GM21619 (cell line): ENCODE results near the gene MYH14.

Experiments used
- ATAC-seq: cut with Tn5 transposase; IDR thresholded peaks from one replicate; pipeline ENCODE4 v1.9.1; 2021; ENCODE audit not compliant: unreplicated experiment

MYH14 gene

DNA sequence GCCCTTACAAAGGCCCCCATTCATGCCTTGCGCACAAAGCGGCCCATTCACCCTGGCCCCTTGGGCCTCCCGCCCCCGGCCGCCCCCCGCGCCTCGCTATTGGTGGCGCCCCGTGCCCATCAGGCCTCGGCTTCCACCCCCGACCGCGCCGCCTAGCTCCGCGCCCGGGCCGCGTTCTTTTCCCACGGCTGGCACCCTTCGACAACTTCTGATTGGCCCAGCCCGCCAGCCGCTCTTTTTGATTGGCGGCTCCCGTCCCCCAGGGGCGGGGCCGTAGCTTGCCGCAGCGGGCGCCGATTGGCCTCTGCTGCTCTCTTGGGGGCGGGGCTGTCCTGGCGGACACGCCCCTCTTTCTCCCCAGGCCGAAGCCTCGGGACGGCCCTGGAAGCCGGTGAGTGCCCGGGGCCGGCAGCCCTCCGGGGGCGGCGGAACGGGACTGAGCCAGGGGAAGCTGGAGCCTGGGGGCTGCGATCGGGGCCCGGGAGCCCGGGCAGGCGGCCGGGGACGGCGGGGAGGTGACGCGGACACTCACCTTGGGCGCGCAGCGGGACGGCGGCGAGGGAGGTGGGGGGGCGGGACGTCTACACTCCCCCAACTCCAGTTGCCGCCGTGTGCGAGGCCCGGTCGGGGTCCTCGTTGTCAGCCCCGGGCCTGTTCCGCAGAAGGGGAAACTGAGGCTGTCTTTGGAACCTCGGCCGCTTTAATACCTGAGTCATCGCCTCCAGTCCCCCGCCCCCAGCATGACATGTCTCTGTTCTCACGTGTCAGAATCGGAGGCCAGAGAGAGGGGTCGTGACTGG is at the start of gene MYH14:
Gene MYH14, plus strand, starts transcription at position 342 of the 800 bp plus-strand sequence. CDS start 6,744 bp downstream, outside the sequence.
- no peak for ATAC-seq

- ATAC-seq, result no peak
These were observed 48.9 kb upstream of the MYH14 start for GRCh38 chr19:50154529-50154928.

GRCh38 chr19:50155520-50156109 is 47.8 kb upstream of the MYH14 start:
- ATAC-seq, result no peak

GRCh38 chr19:50158577-50158976 is 44.8 kb upstream of the MYH14 start:
- ATAC-seq, result no peak

DNA sequence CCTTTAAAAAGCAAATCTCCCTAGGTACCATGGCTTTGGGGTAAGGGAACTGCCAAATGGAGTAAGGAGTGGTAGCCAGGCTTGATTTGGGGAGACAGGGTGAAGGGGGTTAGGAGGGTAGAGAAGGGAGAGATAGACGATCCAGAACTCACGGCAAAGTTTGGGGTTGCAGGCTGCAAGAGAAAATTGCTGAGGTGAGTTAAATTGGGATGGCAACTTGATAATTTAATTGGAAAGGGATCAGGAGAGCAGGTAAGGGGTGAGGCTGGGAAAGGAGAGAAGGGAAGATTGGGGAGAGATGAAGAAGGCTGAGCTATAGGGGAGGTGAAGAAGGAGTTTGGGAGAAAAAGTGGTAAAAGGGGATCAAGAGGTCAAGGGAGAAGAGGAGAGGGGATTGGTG is 44.3 kb upstream of the MYH14 start:
- no peak for ATAC-seq

- ATAC-seq, result no peak
These were observed 40.4 kb upstream of the MYH14 start, which contains the start of gene IZUMO2 for GRCh38 chr19:50162988-50163387. TSS of gene IZUMO2 (minus strand) at chr19:50163281. CDS start at chr19:50163194, 87 bp downstream.

DNA sequence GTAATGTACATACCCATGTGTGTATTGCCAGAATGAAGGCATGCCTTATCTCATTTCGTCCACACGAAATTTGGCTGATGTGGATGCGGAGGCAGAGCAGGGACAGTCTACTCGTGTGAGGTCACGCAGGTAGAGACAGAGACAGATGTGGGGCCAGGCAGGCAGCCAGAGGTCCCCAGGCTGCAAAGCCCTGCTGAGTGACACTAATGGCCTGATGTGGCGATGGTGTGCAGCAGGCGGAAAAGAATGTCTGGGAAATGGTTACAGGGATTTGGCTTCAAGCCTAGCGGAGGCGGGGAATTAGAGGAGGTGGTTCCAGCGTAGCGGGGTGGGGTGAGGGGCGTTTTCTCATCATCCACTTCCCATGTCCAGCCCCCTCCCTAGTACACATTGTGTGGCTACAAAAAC is 36.1 kb upstream of the MYH14 start:
- ATAC-seq, result no peak

DNA sequence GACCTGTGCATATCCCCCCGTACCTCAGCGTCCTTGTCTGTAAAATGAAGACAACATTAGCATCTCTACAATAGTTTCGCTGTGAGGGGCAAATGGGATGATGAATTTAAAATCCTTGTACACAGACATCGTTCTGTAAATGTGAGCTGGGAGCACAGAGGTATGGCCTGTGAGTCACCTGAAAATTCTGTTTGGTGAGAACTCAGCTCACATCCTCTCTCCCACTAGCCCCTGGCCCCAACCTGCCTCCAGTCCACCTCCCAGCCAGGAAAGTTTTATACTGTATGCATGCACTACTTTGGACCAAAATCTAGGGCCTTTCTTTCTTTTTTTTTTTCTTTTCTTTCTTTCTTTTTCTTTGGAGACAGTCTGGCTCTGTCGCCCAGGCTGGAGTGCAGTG is 31.7 kb upstream of the MYH14 start:
- ATAC-seq, result no peak

GRCh38 chr19:50172726-50173125 is 30.7 kb upstream of the MYH14 start:
- no peak for ATAC-seq

DNA sequence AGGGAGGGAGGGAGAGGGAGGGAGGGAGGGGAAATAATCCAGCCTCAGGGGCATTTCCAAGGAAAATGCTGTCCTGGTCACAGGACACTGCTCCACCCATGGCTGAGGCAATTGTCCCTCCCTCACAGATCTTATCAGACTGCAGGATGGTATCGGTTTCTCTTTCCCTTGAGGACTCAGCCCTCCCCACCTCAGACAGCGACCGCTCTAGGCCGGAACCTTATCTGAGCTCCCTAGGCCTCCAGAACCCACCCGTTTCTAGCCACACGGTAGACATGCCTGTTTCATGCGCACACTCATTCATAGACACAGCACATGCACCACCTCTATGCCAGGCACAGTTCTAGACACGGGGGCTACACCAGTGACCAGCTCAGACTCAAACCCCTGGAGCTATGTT is 30.3 kb upstream of the MYH14 start:
- no peak for ATAC-seq

GRCh38 chr19:50174100-50174793 is 29.2 kb upstream of the MYH14 start:
- no peak for ATAC-seq

GRCh38 chr19:50175924-50176323 is 27.5 kb upstream of the MYH14 start:
- no peak for ATAC-seq

DNA sequence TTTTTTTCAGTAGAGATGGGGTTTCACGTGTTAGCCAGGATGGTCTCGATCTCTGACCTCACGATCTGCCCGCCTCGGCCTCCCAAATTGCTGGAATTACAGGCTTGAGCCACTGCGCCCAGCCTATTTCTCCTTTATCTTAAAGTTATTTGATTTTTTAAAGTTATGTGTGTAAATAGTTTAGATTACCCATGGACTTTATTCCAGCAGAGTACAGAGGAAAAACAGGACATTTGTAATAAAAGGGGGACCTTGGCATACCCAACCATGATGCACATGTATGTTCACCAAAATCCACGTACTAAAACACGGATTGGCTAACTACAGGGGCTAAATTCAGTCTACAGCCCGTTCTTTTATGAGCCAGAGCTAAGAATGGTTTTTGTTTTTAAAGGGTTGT is 26.6 kb upstream of the MYH14 start:
- no peak for ATAC-seq

DNA sequence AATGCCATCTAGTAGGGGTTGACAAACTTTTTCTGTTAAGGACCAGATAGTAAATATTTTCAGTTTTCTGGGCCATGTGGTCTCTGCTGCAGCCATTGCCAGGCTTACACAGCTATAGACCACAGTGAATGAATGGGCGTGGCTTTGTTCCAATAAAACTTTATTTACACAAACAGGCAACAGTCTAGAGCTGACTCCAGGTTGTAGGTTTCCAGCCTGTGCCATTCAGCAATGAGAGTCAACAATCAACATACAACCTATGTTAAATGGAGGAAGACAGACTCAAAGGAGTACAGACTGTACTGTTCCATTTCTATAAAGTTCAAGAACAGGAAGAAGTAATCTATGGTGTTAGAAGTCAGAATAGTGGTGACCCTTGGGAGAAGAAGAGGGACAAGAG is 25.1 kb upstream of the MYH14 start:
- ATAC-seq, result no peak

DNA sequence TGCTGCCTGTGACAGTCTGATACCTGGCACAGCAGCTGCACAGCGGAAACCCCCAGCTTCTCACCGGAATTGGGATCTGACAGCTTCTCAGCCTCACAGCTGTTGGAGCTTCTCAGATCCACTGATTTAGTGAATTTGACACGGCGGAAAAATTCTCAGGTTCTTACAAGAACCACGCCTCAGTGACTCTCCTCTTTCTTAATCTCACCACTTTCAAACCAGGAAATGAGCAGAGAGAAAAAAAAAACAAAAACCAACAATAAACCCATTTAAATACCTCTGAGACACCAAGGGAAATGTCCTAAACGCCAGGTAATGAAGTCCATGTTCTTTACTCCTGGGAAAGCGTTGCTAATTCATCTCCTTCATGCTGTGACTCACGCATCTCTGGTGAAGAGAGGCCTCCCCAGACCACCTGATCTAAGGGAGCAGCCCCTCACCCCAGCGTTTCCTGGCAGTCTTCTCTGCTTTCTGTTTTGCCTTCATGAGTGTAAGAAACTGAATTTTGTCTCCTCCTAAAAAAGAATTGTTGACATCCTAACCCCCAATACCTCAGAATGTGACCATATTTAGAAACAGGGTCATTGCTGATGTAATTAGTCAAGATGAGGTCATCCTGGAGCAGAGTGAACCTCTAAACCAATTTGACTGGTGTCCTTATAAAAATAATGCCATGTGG is 24.4 kb upstream of the MYH14 start:
- ATAC-seq, result no peak

DNA sequence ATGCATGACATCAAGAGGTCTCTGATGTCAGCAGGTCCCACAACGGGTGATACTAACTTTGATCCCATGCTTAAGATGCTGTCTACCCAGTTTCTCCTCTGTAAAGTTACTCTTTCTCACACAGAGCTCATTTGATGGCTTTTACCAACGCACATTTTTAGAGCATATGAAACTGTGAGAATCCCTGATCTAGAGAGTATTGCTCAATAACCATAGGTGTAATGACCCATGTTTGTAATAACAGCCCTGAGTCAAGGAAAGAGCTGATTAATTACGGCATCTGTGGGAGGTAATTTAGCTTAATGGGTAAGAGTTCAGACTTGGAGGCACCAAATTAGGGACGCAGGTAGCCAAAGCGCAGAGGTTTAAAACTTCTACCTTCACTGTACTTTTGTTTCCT is 22.3 kb upstream of the MYH14 start:
- no peak for ATAC-seq

GRCh38 chr19:50184196-50184595 is 19.2 kb upstream of the MYH14 start:
- ATAC-seq, result no peak

GRCh38 chr19:50187937-50188336 is 15.5 kb upstream of the MYH14 start:
- no peak for ATAC-seq

- no peak for ATAC-seq
These were observed 14.1 kb upstream of the MYH14 start for GRCh38 chr19:50189331-50189730.

- ATAC-seq, result no peak
These were observed 13.0 kb upstream of the MYH14 start for GRCh38 chr19:50190439-50190891.

DNA sequence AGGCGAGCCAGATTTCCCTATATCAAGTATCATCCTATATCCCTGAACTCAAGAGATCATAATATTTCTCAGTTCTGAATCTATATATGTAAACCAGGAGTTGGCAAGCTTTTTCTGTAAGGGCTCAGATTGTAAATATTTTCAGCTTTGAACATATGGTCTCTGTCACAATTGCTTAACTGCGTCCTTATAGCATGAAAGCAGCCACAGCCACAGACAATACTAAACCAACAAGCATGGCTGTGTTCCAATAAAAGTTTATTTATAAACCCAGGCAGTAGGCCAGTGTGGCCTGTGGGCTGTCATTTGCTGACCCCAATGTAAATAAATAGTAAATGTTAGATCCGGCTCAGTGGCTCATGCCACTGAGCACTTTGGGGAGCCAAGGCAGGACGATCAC is 12.2 kb upstream of the MYH14 start:
- ATAC-seq, result no peak
